Activated T-helper 1 cell treated with anti-CD3 and anti-CD28 coated beads, Interleukin-12 subunit alpha, Interleukin-12 subunit beta, Interleukin-2, Interleukin-4 antibody, amounts not matched to agents 30 ng/mL and 10 ng/mL and 1 ng/mL, durations not matched to agents 14 hours and 24 hours and 36 hours (primary cell): ENCODE measurements around the gene MAPKAPK2. TPM values are rescaled to one million over a fixed set of nuclear protein-coding genes. Genes with fewer than 3 reads are reported as not detected.

ENCODE experiments used
- DNase-seq: peaks from one replicate; pipeline ENCODE4 v3.0.0; 2021; ENCODE audit warnings: low spot score
- H3K27ac Mint-ChIP-seq: one replicate; pipeline ENCODE4 v1.8.0; 2021; ENCODE audit warnings: mild to moderate bottlenecking, mixed read lengths
- H3K27me3 Mint-ChIP-seq: one replicate; pipeline ENCODE4 v1.8.0; 2022; ENCODE audit warnings: mild to moderate bottlenecking, moderate library complexity, mixed read lengths; ENCODE audit not compliant: insufficient read depth
- H3K36me3 Mint-ChIP-seq: one replicate; pipeline ENCODE4 v1.8.0; 2021; ENCODE audit warnings: low read depth, mixed read lengths
- H3K4me1 Mint-ChIP-seq: one replicate; pipeline ENCODE4 v1.8.0; 2021; ENCODE audit warnings: low read depth, mixed read lengths
- H3K4me3 Mint-ChIP-seq: one replicate; pipeline ENCODE4 v1.8.0; 2021; ENCODE audit warnings: mild to moderate bottlenecking, moderate library complexity, mixed read lengths
- H3K9me3 Mint-ChIP-seq: one replicate; pipeline ENCODE4 v1.8.0; 2021; ENCODE audit warnings: mixed read lengths
- intact Hi-C: fragments of 100-400 bp; cut with micrococcal nuclease; formaldehyde crosslinking; loops from one replicate; pipeline ENCODE4 v1.15.1; 2024
- total RNA-seq: library from RNA; stranded (reverse); gene quantifications from 2 replicates; pipeline ENCODE4 v1.2.3, GENCODE V29; 2022

MAPKAPK2 gene
- total RNA-seq, 1 donor from 2014 or later, result 120 TPM

- Mint-ChIP-seq H3K4me3 (no peak overlapping the region), H3K27me3 (no peaks in the 10 kb centered on the region), H3K4me1 (peaks cover 4% of the 10 kb centered on the region), H3K27ac (no peak overlapping the region), H3K36me3 (peaks cover 34% of the 10 kb centered on the region), H3K9me3 (no peaks in the 10 kb centered on the region)
- intact Hi-C loops, result loop anchor here (1.0 kb wide), 1 partner anchor 15 kb away; no protein-coding TSS in a partner anchor
- DNase-seq, result no peak
Observed at GRCh38 chr1:206651958-206652890, 32.5 kb upstream of the MAPKAPK2 start.

DNA sequence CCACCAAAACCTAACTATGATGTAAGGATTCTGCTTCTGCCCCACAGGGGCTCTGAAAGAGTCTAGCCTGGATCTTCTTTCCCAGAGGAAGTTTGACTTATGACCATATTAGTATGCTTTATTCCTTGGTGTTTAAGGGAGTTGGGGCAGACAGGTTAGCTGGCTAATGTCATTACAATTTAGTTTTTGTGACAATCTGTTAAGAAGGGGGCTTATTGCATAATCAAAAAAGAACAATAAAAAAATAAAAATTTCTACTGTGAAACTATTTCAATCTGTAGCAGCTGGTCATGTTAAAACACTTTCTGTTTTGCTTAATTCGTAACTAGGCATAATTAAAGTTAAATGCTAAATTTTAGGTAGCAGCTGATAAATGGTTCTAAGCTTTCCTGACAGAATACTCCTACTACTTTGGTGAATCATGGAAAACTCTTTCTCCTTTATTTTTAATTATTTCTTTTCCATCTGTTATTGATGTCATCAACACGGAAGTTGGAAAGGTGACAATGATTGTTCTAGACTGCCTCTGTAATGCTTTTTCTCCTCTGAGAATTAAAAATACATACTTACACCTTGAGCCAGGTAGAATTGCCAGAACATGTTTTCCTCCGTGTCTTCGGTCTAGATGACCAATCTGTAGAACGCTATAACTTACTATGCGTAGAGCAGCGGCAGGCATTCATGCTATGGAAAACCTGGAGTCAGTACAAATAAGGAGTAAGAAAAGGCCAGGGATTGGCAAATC lies 30.8 kb upstream of the MAPKAPK2 start:
- H3K36me3 Mint-ChIP-seq, result peaks cover 29% of the 10 kb centered on the region
- peaks cover 14% of the 10 kb centered on the region for H3K4me1 Mint-ChIP-seq
- no peaks in the 10 kb centered on the region for H3K9me3 Mint-ChIP-seq
- H3K27ac Mint-ChIP-seq, result no peak overlapping the region
- H3K4me3 Mint-ChIP-seq, result no peak overlapping the region
- H3K27me3 Mint-ChIP-seq, result no peaks in the 10 kb centered on the region
- DNase-seq, result no peak
- intact Hi-C loops, result no loop called here

GRCh38 chr1:206654828-206655227 lies 29.9 kb upstream of the MAPKAPK2 start:
- no peak overlapping the region for H3K4me3 Mint-ChIP-seq
- no peaks in the 10 kb centered on the region for H3K27me3 Mint-ChIP-seq
- no peak for DNase-seq
- H3K27ac Mint-ChIP-seq, result no peak overlapping the region
- intact Hi-C loops, result no loop called here
- H3K9me3 Mint-ChIP-seq, result no peaks in the 10 kb centered on the region
- peaks cover 14% of the 10 kb centered on the region for H3K4me1 Mint-ChIP-seq
- peaks cover 23% of the 10 kb centered on the region for H3K36me3 Mint-ChIP-seq

GRCh38 chr1:206655471-206655882 lies 29.2 kb upstream of the MAPKAPK2 start:
- Mint-ChIP-seq H3K4me1 (peaks cover 14% of the 10 kb centered on the region), H3K27me3 (no peaks in the 10 kb centered on the region), H3K36me3 (peaks cover 18% of the 10 kb centered on the region), H3K9me3 (no peaks in the 10 kb centered on the region), H3K4me3 (no peak overlapping the region), H3K27ac (no peak overlapping the region)
- intact Hi-C loops, result no loop called here
- DNase-seq, result no peak

- Mint-ChIP-seq H3K9me3 (no peaks in the 10 kb centered on the region), H3K4me1 (peaks cover 14% of the 10 kb centered on the region), H3K27ac (no peak overlapping the region), H3K36me3 (peaks cover 9% of the 10 kb centered on the region), H3K4me3 (no peak overlapping the region), H3K27me3 (no peaks in the 10 kb centered on the region)
- intact Hi-C loops, result no loop called here
- DNase-seq, result no peak
Observed at GRCh38 chr1:206656936-206657335, 27.8 kb upstream of the MAPKAPK2 start.

- DNase-seq, result no peak
- Mint-ChIP-seq H3K27me3 (no peaks in the 10 kb centered on the region), H3K4me1 (peaks cover 23% of the 10 kb centered on the region), H3K36me3 (peaks cover 7% of the 10 kb centered on the region), H3K9me3 (no peaks in the 10 kb centered on the region), H3K27ac (no peak overlapping the region), H3K4me3 (no peak overlapping the region)
- intact Hi-C loops, result loop anchor here (2.0 kb wide), 1 partner anchor 151 kb away; no protein-coding TSS in a partner anchor
Observed at GRCh38 chr1:206657751-206658150, 27.0 kb upstream of the MAPKAPK2 start.

- intact Hi-C loops, result loop anchor here (2.0 kb wide), 1 partner anchor 150 kb away; no protein-coding TSS in a partner anchor
- Mint-ChIP-seq H3K4me3 (no peak overlapping the region), H3K27me3 (no peaks in the 10 kb centered on the region), H3K36me3 (peaks cover 3% of the 10 kb centered on the region), H3K9me3 (no peaks in the 10 kb centered on the region), H3K4me1 (peaks cover 26% of the 10 kb centered on the region), H3K27ac (no peak overlapping the region)
- DNase-seq, result peak; percentile 43
Observed at GRCh38 chr1:206658264-206658980, 26.3 kb upstream of the MAPKAPK2 start.

DNA sequence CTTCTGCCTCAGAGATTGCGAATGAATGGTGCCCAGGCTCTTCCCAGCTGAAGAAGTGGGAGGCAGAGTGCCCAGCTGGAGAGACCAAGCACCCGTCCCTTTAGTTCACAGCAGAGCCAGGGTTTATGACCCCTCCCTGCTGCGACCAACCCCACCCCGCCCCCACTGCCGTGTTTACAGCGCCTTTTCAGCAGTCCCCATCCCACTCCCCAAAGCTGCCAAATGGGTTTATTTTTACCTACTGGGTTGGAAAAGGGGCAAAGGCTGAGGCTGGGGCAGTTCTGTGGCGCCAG lies 25.8 kb upstream of the MAPKAPK2 start:
- Mint-ChIP-seq H3K4me1 (peaks cover 29% of the 10 kb centered on the region), H3K9me3 (no peaks in the 10 kb centered on the region), H3K4me3 (no peak overlapping the region), H3K27me3 (no peaks in the 10 kb centered on the region), H3K27ac (no peak overlapping the region), H3K36me3 (no peaks in the 10 kb centered on the region)
- no peak for DNase-seq
- intact Hi-C loops, result loop anchor here (2.0 kb wide), 1 partner anchor 150 kb away; no protein-coding TSS in a partner anchor

GRCh38 chr1:206660136-206660535 lies 24.6 kb upstream of the MAPKAPK2 start:
- no peak overlapping the region for H3K4me3 Mint-ChIP-seq
- peaks cover 36% of the 10 kb centered on the region for H3K4me1 Mint-ChIP-seq
- H3K9me3 Mint-ChIP-seq, result no peaks in the 10 kb centered on the region
- no peak for DNase-seq
- H3K27me3 Mint-ChIP-seq, result no peaks in the 10 kb centered on the region
- no peaks in the 10 kb centered on the region for H3K36me3 Mint-ChIP-seq
- no peak overlapping the region for H3K27ac Mint-ChIP-seq
- intact Hi-C loops, result loop anchor here (5.0 kb wide), 2 partner anchors 68 to 322 kb away; no protein-coding TSS in a partner anchor

DNA sequence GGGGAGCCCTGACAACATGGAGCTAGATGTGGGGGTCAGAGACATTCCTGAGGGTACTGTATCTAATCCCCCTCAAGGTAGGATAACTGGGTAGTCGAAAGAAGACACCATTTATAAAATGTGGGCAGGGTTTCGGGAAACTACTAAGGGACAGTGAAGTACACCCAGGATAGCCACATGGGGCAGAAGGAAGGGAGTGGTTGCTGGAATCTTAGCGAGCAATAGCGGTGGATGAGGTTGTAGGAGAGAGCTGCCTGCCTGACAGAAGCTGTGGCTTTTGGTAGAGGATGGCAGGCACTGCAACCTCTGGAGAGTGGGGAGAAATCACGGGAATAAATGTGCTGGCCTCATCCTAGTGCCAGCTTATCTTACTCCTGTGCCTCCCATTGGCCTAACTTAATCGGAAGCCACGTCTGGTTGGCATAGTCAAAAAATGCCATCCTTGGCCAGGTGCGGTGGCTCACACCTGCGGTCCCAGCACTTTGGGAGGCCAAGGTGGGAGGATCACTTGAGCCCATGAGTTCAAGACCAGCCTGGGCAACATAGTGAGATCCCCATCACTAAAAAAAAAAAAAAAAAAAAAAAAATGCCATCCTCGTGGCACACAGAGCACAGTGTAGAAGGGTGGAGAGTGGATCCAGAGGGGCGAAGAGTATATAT lies 23.4 kb upstream of the MAPKAPK2 start:
- H3K27me3 Mint-ChIP-seq, result no peaks in the 10 kb centered on the region
- intact Hi-C loops, result loop anchor here (5.0 kb wide), 2 partner anchors 69 to 321 kb away; no protein-coding TSS in a partner anchor
- H3K4me3 Mint-ChIP-seq, result no peak overlapping the region
- no peak overlapping the region for H3K27ac Mint-ChIP-seq
- peaks cover 36% of the 10 kb centered on the region for H3K4me1 Mint-ChIP-seq
- H3K9me3 Mint-ChIP-seq, result no peaks in the 10 kb centered on the region
- DNase-seq, result no peak
- no peaks in the 10 kb centered on the region for H3K36me3 Mint-ChIP-seq

DNA sequence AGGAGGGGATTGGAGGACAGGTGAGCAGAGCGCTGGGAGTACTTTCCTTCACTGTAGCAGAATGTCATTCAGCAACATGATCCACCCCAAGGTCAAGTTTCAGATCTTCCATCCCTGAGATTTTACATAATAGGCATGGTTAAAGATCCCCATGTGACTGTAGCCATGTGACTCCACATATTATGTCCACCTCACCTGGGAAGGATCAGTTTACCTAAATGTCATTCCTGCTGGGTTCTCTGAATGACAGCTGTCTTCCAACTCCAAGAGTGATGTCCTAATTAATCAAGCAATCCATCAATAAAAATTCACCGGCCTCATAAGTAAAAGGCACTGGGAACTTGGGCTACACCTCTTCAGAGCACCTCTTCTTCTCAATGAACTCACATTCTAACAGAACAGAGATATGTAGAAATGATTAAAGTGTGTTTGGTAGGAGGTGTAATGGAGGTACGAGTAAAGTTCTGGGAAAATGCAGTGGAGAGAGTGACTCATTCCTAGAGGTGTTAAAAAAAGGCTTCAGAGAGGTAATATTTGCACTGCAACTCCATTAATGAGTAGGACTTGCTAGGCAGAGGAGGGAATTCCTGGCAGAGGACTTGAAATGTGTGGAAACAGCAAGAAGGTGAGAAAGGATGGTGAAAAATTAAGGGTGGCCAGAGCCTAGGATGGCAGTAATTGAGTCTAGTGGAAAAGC lies 22.2 kb upstream of the MAPKAPK2 start:
- Mint-ChIP-seq H3K4me1 (peaks cover 37% of the 10 kb centered on the region), H3K27me3 (no peaks in the 10 kb centered on the region)

More for the DNA sequence above, 22.2 kb upstream of the MAPKAPK2 start:
- Mint-ChIP-seq H3K4me3 (peak overlapping the region; percentile 2), H3K36me3 (no peaks in the 10 kb centered on the region), H3K9me3 (no peaks in the 10 kb centered on the region), H3K27ac (peak overlapping the region; percentile 62)
- intact Hi-C loops, result loop anchor here (2.0 to 5.0 kb wide), 3 partner anchors 62 to 320 kb away; no protein-coding TSS in a partner anchor
- no peak for DNase-seq
